Suprapubic skin (tissue), 4 donors: Measurements from ENCODE around the gene DDI2.

ENCODE experiments used
- POLR2A ChIP-seq, 2 donors: fragments of 450-650 bp; IDR thresholded peaks; one replicate each; pipeline ENCODE4 v1.6.1; 2017; ENCODE audit warnings: antibody characterized with exemption in 2 of 2, mild to moderate bottlenecking in 2 of 2, moderate library complexity in 2 of 2
- POLR2AphosphoS5 ChIP-seq, 3 donors: sonication (generic); formaldehyde crosslinking; IDR thresholded peaks; one replicate each; pipeline ENCODE4 v1.6.1; 2017; ENCODE audit warnings: antibody characterized with exemption in 3 of 3
- TF ChIP-seq, protein P1 (sequence below), 2 donors: fragments of 200-600 bp in 1 of 2; fragments of 450-650 bp in 1 of 2; sonication (generic) in 1 of 2; IDR thresholded peaks; one replicate each; pipeline ENCODE4 v1.5.1; 2016 to 2019; ENCODE audit warnings: antibody characterized with exemption in 2 of 2, mild to moderate bottlenecking in 1 of 2, moderate library complexity in 1 of 2

DNA sequence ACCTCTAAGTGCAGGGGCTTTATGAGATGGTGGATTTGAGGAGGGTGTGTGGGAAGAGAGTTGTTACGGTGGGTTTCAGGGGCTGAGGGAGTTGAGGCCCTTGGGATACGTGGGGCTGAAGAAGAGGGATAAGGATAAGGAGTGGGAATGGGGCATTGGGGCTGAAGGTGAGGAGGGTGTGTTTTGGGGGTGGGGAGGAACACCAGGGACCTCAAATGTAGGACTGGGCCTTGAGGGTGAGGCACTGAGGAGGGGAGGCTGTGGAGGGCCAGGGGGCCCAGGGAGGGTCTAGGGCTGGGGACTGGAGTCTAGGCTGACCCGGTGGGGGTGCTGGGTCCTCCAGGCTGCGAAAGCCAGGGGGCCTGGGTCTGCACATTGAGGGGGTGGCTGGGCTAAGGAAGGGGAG is 65.7 kb downstream of the DDI2 start:
- TF ChIP-seq, protein P1, sequence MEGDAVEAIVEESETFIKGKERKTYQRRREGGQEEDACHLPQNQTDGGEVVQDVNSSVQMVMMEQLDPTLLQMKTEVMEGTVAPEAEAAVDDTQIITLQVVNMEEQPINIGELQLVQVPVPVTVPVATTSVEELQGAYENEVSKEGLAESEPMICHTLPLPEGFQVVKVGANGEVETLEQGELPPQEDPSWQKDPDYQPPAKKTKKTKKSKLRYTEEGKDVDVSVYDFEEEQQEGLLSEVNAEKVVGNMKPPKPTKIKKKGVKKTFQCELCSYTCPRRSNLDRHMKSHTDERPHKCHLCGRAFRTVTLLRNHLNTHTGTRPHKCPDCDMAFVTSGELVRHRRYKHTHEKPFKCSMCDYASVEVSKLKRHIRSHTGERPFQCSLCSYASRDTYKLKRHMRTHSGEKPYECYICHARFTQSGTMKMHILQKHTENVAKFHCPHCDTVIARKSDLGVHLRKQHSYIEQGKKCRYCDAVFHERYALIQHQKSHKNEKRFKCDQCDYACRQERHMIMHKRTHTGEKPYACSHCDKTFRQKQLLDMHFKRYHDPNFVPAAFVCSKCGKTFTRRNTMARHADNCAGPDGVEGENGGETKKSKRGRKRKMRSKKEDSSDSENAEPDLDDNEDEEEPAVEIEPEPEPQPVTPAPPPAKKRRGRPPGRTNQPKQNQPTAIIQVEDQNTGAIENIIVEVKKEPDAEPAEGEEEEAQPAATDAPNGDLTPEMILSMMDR (IDR thresholded peaks at IDR 0.05) = no peak
- TF ChIP-seq POLR2A (IDR thresholded peaks at IDR 0.05) (no peak), POLR2AphosphoS5 (IDR thresholded peaks at IDR 0.05) (no peak)
